ENCODE measurements around the gene GRPEL2.

Gene GRPEL2

GRCh38 chr5:149358868-149359495 lies 13.7 kb downstream of the GRPEL2 start:
- peak; percentile 37 for DNase-seq

- DNase-seq, result no peak
Measured at GRCh38 chr5:149360272-149360671, 15.0 kb downstream of the GRPEL2 start.

DNA sequence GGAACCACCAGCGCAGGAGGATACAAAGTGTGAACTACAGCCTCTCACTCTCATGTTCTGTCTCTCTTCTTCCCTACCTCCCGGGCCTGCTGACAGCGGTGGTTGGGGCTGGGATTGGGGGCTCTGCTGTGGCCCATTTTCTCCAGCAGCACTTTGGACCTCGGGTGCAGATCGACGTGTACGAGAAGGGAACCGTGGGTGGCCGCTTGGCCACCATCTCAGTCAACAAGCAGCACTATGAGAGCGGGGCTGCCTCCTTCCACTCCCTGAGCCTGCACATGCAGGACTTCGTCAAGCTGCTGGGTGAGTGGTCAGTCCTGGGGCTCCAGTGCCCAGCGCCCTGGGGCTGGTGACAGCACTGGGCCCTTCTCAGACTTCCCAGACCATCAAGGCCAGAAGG lies 17.2 kb downstream of the GRPEL2 start:
- DNase-seq, result no peak

- no peak for DNase-seq
Measured at GRCh38 chr5:149363358-149363757, 18.1 kb downstream of the GRPEL2 start.

- DNase-seq, result no peak
Measured at GRCh38 chr5:149363936-149364335, 18.6 kb downstream of the GRPEL2 start.

- no peak for DNase-seq
Measured at GRCh38 chr5:149364719-149365118, 19.4 kb downstream of the GRPEL2 start.

DNA sequence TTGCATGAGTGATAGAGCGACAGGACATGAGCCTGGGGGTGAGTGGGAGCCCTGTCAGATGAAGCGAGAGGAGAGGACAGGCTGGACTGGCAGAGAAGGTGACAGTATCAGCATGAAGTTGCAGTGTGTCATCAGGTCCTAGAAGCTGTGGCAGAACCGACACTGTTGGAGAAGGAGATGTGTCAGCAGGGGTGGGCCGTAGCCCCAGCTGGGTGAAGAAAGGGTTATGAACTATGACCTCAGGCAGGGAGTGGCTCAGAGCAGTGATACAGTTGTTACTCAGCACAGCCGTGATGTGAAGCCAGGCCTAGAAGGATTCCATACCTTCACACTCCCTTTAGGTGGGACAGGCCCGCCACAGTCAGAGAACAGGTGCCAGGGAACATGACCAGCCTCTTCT lies 20.1 kb downstream of the GRPEL2 start:
- no peak for DNase-seq

DNA sequence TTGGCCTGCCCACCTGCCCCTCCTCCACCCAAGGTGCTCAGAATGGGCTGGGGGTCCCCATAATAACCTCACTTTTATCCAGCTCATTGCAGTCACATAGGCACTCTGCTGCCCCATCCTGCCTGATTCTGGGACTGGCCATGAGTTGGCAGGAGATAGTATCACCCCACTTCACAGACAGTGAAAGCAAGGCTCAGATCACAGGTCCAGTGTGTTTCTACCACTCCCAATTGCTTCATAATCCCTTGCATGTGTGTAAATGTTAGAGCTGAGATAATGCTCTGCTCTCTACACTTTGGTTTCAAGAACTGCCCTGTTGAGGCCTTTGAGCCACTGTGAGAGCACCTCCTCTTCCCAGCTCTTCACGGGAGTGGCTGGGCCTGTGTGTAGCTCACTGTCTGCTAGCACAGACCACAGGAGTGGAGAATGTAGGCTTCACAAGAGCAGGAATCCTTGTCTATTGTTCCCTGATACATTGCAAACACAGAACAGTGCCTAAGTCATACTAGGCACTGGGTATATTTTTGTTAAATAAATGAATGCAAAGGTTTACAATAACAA lies 20.9 kb downstream of the GRPEL2 start:
- DNase-seq, result no peak

GRCh38 chr5:149367249-149367971 lies 22.1 kb downstream of the GRPEL2 start:
- DNase-seq, result peak; percentile 74

DNA sequence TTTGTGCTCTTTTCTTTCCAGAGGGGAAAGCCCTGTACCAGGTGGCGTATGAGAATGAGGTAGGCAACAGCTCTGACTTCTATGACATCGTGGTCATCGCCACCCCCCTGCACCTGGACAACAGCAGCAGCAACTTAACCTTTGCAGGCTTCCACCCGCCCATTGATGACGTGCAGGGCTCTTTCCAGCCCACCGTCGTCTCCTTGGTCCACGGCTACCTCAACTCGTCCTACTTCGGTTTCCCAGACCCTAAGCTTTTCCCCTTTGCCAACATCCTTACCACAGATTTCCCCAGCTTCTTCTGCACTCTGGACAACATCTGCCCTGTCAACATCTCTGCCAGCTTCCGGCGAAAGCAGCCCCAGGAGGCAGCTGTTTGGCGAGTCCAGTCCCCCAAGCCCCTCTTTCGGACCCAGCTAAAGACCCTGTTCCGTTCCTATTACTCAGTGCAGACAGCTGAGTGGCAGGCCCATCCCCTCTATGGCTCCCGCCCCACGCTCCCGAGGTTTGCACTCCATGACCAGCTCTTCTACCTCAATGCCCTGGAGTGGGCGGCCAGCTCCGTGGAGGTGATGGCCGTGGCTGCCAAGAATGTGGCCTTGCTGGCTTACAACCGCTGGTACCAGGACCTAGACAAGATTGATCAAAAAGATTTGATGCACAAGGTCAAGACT lies 22.8 kb downstream of the GRPEL2 start:
- DNase-seq, result no peak

GRCh38 chr5:149370878-149371277 lies 25.6 kb downstream of the GRPEL2 start:
- DNase-seq, result no peak

- DNase-seq, result peak; percentile 43
Measured at GRCh38 chr5:149371296-149371962, 26.1 kb downstream of the GRPEL2 start.

GRCh38 chr5:149372076-149372795 lies 26.9 kb downstream of the GRPEL2 start:
- peak; percentile 41 for DNase-seq

DNA sequence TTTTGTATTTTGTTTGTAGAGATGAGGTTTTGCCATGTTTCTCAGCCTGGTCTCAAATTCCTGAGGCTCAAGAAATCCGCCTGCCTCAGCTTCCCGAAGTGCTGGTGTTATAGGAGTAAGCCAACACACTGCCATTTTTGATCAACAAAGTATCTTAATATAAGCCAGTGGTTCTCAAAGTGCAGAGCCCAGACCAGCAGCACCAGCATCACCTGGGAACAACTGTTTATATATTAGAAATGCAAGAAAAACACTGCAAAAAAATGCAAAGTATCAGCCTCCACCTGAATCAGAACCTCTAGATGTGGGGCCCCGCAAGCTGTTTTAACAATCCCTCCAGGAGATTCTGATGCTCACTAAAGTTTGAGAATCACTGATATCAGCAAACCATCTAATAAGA lies 27.6 kb downstream of the GRPEL2 start:
- no peak for DNase-seq

DNA sequence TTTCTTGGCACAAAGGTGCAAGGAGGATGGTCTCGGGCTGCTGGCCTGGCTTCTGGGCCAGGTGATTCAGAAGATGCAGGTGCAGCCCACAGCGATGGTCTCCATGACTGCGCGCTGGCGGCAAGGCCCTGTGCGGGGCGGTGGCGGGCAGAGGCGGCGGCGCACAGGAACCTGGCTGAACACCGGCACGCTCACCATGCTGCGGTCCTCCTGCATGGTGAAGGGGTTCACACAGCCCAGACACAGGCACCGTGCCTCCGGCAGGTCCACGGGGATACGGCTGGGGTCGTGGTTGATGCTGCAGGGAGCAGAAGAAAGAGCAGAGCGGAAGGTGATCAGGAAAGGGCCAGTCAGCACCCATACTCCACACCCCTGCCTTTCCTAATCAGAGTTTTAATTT lies 29.0 kb downstream of the GRPEL2 start:
- DNase-seq, result no peak

DNA sequence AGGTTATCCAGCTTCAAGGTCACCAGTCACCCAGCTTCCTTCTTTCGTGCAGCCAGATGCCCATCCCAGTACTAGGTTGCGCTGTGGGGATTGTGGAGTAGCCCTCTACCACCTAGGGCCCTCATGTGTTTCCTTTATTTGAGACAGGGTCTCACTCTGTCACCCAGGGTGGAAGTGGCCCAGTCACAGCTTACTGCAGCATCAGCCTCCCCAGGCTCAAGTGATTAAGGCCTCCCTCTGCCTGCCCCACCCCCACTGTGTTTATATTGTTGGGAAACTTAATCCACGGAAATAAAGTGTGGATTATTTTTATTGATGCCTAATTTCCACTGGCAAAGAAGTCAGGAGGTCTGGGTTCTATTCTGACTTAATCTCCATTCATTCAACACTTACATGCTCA lies 29.5 kb downstream of the GRPEL2 start:
- no peak for DNase-seq

DNA sequence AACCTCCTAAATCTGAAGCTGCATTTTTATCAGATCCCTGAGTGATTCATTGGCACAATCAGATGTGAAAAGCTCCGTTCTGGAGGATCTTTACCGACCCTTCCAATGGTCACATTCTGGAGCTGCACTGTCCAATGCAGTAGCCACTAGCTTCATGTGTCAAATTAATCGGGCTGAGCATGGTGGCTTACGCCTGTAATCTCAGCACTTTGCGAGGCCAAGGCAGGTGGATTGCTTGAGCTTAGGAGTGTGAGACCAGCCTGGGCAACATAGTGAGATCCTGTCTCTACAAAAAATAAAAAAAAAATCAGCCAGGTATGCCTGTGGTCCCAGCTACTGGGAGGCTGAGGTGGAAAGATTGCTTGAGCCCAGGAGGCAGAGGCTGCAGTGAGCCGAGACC lies 30.1 kb downstream of the GRPEL2 start:
- no peak for DNase-seq

- no peak for DNase-seq
Measured at GRCh38 chr5:149376104-149376503, 30.8 kb downstream of the GRPEL2 start.

DNA sequence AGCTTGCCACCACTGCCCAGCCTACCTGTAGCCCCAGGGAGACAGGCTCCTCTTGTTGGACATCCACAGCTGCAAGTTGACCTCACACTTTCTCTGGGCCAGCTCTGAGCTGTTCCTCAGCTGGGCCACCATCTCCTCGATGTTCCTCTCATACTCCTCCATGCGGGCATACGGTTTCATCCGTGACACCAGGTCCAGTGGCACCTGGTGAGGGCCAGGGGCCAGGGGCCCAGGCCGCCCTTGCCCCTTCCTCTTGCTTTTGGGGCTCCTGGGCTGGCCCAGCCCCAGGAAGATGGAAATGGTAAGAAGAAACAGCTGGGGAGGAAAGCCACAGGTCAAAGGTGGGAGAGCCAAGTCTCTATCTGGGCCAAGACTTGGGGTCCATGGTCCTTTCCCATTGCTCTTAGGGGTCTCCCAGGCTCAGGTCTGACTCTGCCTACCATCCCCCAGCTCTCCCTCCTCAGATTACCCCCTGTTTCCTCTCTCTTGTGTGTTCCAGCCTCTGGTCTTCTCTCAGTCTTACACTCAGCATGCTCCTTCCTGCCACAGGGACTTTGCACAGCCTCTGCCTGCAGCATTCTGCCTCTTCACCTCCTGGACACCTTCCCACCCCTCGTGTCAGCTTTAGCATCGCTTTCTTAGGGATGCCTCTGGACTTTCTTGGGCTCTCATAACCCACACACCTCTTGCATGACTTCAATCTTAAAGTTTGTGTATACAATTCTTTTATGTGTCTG lies 31.6 kb downstream of the GRPEL2 start:
- DNase-seq, result no peak

GRCh38 chr5:149378241-149378820 lies 33.0 kb downstream of the GRPEL2 start:
- no peak for DNase-seq

GRCh38 chr5:149379177-149379761 lies 34.0 kb downstream of the GRPEL2 start, which contains the start of gene IL17B:
Gene IL17B, minus strand, starts transcription at chr5:149379292. Its CDS starts 67 bp downstream, at chr5:149379225.
- DNase-seq, result no peak

All from fibroblast of skin of right biceps (primary cell).